Mucosa of stomach (tissue), 1 donor: ENCODE results near the gene WDR70.
"Not testable (repeated sequence)": the region's sequence is repeated elsewhere in the genome, so short reads cannot be mapped to it uniquely, and the experiment has no call there.

Experiments
- H3K27me3 ChIP-seq: one replicate; pipeline ENCODE4 v1.7.0; 2013; ENCODE audit warnings: mild to moderate bottlenecking, low read length; ENCODE audit not compliant: control insufficient read depth, insufficient read depth
- H3K36me3 ChIP-seq: one replicate; pipeline ENCODE4 v1.7.0; 2013; ENCODE audit warnings: low read length; ENCODE audit not compliant: control insufficient read depth, insufficient read depth
- H3K4me1 ChIP-seq: one replicate; pipeline ENCODE4 v1.7.0; 2013; ENCODE audit warnings: mild to moderate bottlenecking, low read length; ENCODE audit not compliant: control insufficient read depth, insufficient read depth
- H3K4me3 ChIP-seq: one replicate; pipeline ENCODE4 v1.7.0; 2013; ENCODE audit warnings: low read length
- H3K9ac ChIP-seq: one replicate; pipeline ENCODE4 v1.7.0; 2013; ENCODE audit warnings: mild to moderate bottlenecking, low read length, moderate library complexity
- H3K9me3 ChIP-seq: one replicate; pipeline ENCODE4 v1.7.0; 2013; ENCODE audit warnings: mild to moderate bottlenecking, low read length, moderate library complexity; ENCODE audit not compliant: control insufficient read depth
- donor health status: Pancreatic carcinoma.

WDR70 gene

GRCh38 chr5:37679903-37680302 lies 300.8 kb downstream of the WDR70 start:
- not testable (repeated sequence) for H3K4me1 ChIP-seq, H3K27me3 ChIP-seq, H3K9me3 ChIP-seq, H3K9ac ChIP-seq, H3K4me3 ChIP-seq, H3K36me3 ChIP-seq

GRCh38 chr5:37683072-37683471 lies 304.0 kb downstream of the WDR70 start:
- no peaks in the 10 kb centered on the region for H3K27me3 ChIP-seq
- no peak overlapping the region for H3K9ac ChIP-seq
- no peak overlapping the region for H3K4me3 ChIP-seq
- no peaks in the 10 kb centered on the region for H3K36me3 ChIP-seq
- H3K4me1 ChIP-seq: no peaks in the 10 kb centered on the region
- no peaks in the 10 kb centered on the region for H3K9me3 ChIP-seq

GRCh38 chr5:37685211-37685610 lies 306.1 kb downstream of the WDR70 start:
- Histone ChIP-seq H3K27me3 (no peaks in the 10 kb centered on the region), H3K36me3 (no peaks in the 10 kb centered on the region), H3K4me1 (no peaks in the 10 kb centered on the region), H3K9ac (no peak overlapping the region), H3K4me3 (no peak overlapping the region), H3K9me3 (no peaks in the 10 kb centered on the region)

- H3K9me3 ChIP-seq: no peaks in the 10 kb centered on the region
- no peak overlapping the region for H3K4me3 ChIP-seq
- no peaks in the 10 kb centered on the region for H3K27me3 ChIP-seq
- no peak overlapping the region for H3K9ac ChIP-seq
- H3K36me3 ChIP-seq: no peaks in the 10 kb centered on the region
- no peaks in the 10 kb centered on the region for H3K4me1 ChIP-seq
Observed at GRCh38 chr5:37685816-37686215, 306.7 kb downstream of the WDR70 start.

- H3K36me3 ChIP-seq, H3K9me3 ChIP-seq, H3K4me3 ChIP-seq, H3K9ac ChIP-seq, H3K4me1 ChIP-seq, H3K27me3 ChIP-seq: not testable (repeated sequence)
Observed at GRCh38 chr5:37688925-37689324, 309.8 kb downstream of the WDR70 start.

GRCh38 chr5:37694333-37694732 lies 315.2 kb downstream of the WDR70 start:
- H3K36me3 ChIP-seq, H3K9me3 ChIP-seq, H3K27me3 ChIP-seq, H3K4me1 ChIP-seq, H3K4me3 ChIP-seq, H3K9ac ChIP-seq: not testable (repeated sequence)

GRCh38 chr5:37694867-37695266 lies 315.7 kb downstream of the WDR70 start:
- Histone ChIP-seq H3K4me1 (no peaks in the 10 kb centered on the region), H3K4me3 (no peak overlapping the region), H3K36me3 (no peaks in the 10 kb centered on the region), H3K9me3 (no peaks in the 10 kb centered on the region), H3K27me3 (no peaks in the 10 kb centered on the region), H3K9ac (no peak overlapping the region)

- Histone ChIP-seq H3K27me3 (no peaks in the 10 kb centered on the region), H3K4me1 (no peaks in the 10 kb centered on the region), H3K4me3 (no peak overlapping the region), H3K9ac (no peak overlapping the region), H3K9me3 (no peaks in the 10 kb centered on the region), H3K36me3 (no peaks in the 10 kb centered on the region)
Observed at GRCh38 chr5:37695647-37696046, 316.5 kb downstream of the WDR70 start.

- Histone ChIP-seq H3K9ac (no peak overlapping the region), H3K27me3 (no peaks in the 10 kb centered on the region), H3K9me3 (no peaks in the 10 kb centered on the region)
Observed at GRCh38 chr5:37696190-37697021, 317.3 kb downstream of the WDR70 start.

GRCh38 chr5:37701868-37702267 lies 322.8 kb downstream of the WDR70 start:
- Histone ChIP-seq H3K4me1 (no peaks in the 10 kb centered on the region), H3K9me3 (no peaks in the 10 kb centered on the region), H3K9ac (no peak overlapping the region), H3K27me3 (no peaks in the 10 kb centered on the region), H3K4me3 (no peak overlapping the region), H3K36me3 (no peaks in the 10 kb centered on the region)

More at GRCh38 chr5:37696190-37697021, 317.3 kb downstream of the WDR70 start:
- H3K4me3 ChIP-seq: no peak overlapping the region
- no peaks in the 10 kb centered on the region for H3K4me1 ChIP-seq
- H3K36me3 ChIP-seq: no peaks in the 10 kb centered on the region

GRCh38 chr5:37703841-37704241 lies 324.7 kb downstream of the WDR70 start:
- Histone ChIP-seq H3K27me3 (no peaks in the 10 kb centered on the region), H3K9ac (no peak overlapping the region), H3K9me3 (no peaks in the 10 kb centered on the region), H3K4me3 (no peak overlapping the region), H3K4me1 (no peaks in the 10 kb centered on the region), H3K36me3 (no peaks in the 10 kb centered on the region)

GRCh38 chr5:37704406-37704805 lies 325.3 kb downstream of the WDR70 start:
- Histone ChIP-seq H3K4me1 (no peaks in the 10 kb centered on the region), H3K4me3 (no peak overlapping the region), H3K9me3 (no peaks in the 10 kb centered on the region), H3K36me3 (no peaks in the 10 kb centered on the region), H3K9ac (no peak overlapping the region), H3K27me3 (no peaks in the 10 kb centered on the region)

GRCh38 chr5:37709020-37709419 lies 329.9 kb downstream of the WDR70 start:
- Histone ChIP-seq H3K4me1 (no peaks in the 10 kb centered on the region), H3K36me3 (no peaks in the 10 kb centered on the region), H3K9me3 (no peaks in the 10 kb centered on the region), H3K9ac (no peak overlapping the region), H3K4me3 (no peak overlapping the region), H3K27me3 (no peaks in the 10 kb centered on the region)
